ENCODE results near the gene DDIT4L.
"Not testable (repeated sequence)": the region's sequence is repeated elsewhere in the genome, so short reads cannot be mapped to it uniquely, and the experiment has no call there.

The DDIT4L gene

DNA sequence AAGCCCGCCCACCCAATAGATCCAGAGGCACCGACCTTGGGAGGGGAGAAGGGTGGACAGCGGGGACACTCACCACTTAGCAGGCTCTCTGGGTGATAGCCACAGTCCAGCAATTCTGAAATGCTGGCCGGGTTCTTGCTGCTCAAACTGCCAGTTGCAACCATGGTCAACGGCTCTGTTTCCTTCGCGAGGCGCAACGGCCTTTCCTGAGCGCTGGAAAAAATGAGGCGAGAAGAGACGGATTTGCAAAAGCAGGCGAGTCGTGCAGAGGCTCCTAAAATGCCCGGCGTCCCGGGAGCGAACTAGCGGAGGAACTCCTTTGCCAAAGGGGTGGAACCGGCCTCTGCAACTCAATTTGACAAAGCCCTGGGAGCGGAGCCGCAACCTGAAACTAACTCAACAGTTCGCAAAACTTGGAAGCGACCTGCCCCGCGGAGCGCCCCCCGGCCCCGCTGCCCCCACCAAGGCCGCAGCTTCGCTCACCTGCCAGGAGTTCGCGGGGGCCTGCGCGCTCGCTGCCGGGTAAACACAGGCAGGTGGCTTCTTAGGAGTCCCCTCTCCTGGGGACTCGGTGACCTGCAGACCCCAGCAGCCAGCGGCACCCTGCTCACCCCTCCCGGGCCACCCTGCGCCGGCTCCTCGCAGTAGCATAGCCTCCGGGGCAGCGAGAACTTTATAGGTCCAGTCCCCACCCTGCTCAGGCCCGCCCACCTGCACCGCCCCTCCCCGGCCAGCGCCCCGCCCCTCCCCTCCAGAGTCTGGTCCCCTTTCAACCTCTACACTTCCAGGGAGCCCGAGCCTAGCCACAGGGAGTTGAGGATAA, at the start of gene DDIT4L:
Gene DDIT4L (minus strand): TSS at position 649 of the 823 bp plus-strand sequence. CDS start 485 bp downstream, at position 164.
- DNase-seq (ENCODE audit: low spot score) = no peak

- DNase-seq (ENCODE audit: low spot score) = no peak
Observed at GRCh38 chr4:100240008-100240407, 49.7 kb upstream of the DDIT4L start.

DNA sequence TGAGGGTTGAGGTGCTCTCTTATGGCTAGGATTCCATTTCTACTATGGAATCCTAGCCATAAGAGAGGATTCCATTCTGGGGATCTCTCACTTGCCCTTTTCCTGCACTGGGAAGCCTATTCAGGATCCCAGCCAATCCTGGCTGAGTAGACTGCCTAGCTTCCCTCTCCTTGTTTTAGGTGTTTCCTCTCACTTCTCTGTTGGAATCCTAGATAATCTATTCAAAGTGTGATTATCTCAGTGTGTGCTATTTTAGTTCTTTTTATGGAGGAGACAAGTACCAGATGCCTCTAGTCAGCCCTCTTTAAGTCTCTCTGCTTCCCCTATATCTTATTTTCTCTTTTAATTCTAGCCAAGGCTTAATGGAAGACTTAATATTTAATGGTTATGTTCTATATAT, 34.5 kb upstream of the DDIT4L start:
- DNase-seq (ENCODE audit: low spot score) = no peak

GRCh38 chr4:100224160-100224559, 33.9 kb upstream of the DDIT4L start:
- DNase-seq (ENCODE audit: low spot score) = no peak

- DNase-seq (ENCODE audit: low spot score) = peak; percentile 70
Observed at GRCh38 chr4:100208964-100209363, 18.7 kb upstream of the DDIT4L start.

- no peak for DNase-seq (ENCODE audit: low spot score)
Observed at GRCh38 chr4:100208459-100208858, 18.2 kb upstream of the DDIT4L start.

DNA sequence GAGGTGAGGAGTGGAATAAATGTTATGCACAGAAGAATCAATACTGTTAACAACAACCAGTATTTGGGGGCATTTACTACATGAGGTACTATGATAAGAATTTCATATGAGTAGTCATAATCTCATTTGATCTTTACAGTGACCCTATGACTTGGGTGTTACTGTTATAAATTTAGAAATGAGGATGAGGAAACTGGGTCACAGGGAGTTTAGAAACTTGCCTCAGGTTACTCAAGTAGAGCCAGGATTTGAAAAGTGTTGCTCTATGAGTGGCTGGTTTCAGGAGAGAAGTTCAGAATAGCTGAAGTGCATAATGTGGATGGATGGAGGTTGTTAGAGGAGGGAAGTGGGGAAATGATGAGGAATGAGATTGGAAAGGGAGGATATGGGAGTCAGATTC, 16.6 kb upstream of the DDIT4L start:
- no peak for DNase-seq (ENCODE audit: low spot score)

GRCh38 chr4:100198061-100198460, 7.8 kb upstream of the DDIT4L start:
- DNase-seq (ENCODE audit: low spot score) = no peak

- not testable (repeated sequence) for DNase-seq (ENCODE audit: low spot score)
Observed at GRCh38 chr4:100196388-100197071, 6.3 kb upstream of the DDIT4L start.

DNA sequence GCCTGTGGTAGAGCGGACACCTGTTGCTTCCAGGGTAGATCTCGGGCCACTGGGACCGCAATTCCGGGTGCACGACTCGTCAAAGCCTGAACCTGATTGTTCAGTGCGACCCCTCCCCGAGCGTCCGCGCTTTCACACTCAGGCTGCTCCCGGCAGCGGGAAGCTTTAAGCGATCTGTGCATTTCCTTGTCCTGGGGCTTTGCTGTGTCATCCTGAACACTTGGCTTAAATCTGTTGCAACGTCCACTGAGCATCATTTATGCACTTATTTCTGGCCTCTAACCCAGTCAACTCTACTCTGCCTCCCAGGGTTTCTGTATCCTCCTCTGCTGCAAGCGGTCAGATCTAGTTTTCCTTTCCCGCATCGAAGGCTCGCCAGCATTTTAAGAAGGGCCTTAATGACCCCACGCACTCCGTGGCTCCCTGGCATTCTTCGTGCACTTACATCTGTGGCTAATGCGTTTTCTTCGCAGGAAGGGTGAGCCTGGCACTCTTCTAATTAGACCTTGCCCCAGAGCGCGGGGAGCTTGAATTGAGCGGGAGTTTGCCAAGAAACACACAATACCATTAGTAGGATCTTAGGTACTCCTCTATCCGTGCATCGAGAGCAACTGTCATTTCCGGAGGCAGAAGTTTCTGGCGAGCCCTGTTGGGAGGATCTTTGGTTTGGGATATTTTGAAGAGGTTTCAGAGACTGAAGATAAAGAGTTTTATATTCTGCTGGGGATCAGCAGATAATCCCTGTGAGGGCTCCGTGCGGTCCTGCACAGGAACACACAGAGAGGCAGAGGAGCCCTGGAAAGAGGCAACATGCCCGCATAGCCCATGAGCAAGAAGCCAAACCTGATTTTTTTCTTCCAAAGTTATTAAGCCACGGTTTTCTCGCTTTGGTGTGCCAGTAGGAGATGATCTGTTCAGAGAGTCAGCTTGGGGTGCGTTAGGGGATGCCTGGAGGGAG, 654 bp upstream of the DDIT4L start:
- no peak for DNase-seq (ENCODE audit: low spot score)

GRCh38 chr4:100188829-100189228, 1.4 kb downstream of the DDIT4L start:
- DNase-seq (ENCODE audit: low spot score) = peak; percentile 8

DNA sequence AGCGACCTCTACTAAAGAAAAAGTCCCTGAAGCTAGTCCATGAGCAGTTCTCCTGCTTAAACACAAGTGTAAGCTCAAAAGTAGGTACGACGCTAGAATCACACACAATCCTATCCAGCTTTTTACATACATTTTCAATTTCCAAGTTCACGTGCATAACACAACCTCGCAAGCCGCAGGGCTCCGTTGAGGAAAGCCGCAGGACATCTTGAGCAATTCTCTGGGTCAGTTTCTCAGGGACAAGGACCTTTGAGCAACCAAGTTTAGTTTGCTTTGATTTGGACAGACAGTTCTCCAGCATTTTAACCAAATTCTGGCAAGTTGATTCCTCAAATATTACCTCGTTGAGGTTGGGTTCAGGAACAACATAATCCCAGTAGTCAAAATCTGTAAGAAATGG, 2.5 kb downstream of the DDIT4L start:
- DNase-seq (ENCODE audit: low spot score) = no peak

DNA sequence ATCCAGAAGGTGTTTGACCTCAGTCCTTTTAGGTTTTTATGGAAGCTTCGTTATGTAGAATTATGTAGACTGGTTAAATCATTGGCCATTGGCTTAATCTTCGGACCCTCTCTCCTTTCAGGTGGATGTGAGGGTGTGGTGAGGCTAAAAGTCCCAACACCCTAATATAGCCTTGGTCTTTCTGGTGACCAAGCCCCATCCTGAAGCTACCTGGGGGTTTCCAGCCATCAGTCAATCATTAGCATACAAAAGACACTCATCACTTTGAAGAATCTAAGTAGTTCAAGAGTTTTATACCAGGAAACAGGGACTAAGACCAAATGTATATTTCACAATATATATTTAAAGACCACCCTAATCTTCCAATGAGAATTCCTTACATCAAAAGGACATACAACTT, 5.5 kb downstream of the DDIT4L start:
- DNase-seq (ENCODE audit: low spot score) = no peak

- no peak for DNase-seq (ENCODE audit: low spot score)
Observed at GRCh38 chr4:100177855-100178254, 12.4 kb downstream of the DDIT4L start.

DNA sequence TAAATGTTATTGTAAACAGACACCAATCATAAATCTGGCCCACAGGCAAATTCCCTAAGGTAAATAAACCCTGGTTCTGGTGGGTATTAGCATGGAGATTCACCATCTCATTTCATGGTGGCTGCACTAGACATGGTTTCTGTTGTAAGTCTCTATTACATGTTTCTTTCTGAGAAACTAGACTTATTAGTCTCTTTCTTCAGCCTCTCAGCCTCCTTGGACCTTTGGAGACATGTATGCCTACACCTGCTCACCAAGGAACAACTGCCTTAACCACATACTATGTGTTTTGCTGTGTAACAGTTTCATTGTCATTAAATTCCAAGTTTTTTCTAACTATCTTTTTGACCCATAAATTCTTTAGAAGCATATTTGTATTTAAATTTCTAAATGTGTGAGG, 13.1 kb downstream of the DDIT4L start:
- DNase-seq (ENCODE audit: low spot score) = no peak

- no peak for DNase-seq (ENCODE audit: low spot score)
Observed at GRCh38 chr4:100175858-100176257, 14.4 kb downstream of the DDIT4L start.

DNA sequence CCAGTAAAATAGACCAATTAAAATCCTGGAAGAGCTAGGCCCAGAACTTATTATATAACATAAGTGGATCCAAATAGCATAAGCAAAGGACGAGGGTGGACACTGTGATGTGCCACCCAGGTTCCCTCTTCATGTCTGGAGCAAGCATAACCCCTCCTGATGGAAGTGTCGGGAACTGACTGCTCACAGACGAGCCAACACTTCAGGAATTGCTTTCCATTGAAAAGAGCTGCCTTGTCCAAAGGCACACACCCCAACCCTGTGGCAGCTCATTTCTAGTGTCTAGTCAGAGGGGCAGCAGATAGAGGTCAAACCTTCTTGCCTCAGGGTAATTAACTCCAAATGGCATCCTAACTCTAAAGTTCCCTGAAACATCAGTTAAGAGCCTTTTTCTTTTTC, 15.3 kb downstream of the DDIT4L start:
- no peak for DNase-seq (ENCODE audit: low spot score)

- no peak for DNase-seq (ENCODE audit: low spot score)
Observed at GRCh38 chr4:100170986-100171385, 19.3 kb downstream of the DDIT4L start.

DNA sequence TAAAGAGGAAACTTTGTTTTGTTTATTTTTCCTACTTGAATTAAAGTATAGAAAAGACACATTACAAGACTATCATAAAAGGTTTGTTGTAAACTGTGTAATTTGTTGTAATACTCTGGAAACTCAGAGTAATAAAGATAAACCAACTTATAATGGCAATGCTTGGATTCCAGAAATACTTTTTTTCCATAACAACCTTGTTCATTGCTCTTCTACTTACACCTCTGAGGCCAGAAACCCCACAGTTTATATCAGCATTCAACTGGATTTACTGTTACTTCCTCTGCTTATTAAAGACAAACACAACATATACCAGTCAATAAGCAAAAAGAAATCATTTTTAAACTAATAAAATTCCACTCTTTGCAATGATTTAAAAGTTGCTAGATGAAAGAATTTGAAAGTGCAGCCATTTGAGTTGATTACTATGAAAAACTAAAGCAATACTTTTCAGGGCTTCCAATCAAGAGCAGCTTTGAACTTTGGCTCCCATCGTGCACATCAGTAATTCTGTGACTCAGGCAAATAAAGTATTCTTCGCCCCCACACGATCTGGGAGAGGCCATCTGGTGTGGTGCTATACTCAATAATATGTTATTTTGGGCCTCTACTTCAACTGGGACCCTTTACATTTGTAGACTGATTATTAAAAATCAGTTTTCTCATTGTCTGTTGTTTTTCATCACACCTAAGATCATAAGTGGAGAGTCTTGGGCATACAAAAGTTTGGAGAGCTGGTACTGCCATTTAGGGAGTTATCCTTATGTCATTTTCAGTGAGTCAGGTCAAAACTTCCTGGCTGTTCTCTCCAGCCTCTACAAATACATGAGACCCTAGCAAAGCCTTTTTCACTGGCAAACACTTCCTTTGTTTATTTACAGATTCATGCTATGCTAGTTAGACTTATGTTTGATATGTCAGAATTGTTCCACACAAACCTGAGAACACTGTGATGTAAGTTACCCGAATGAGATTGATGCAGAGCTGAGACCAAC, 20.5 kb downstream of the DDIT4L start:
- no peak for DNase-seq (ENCODE audit: low spot score)

DNA sequence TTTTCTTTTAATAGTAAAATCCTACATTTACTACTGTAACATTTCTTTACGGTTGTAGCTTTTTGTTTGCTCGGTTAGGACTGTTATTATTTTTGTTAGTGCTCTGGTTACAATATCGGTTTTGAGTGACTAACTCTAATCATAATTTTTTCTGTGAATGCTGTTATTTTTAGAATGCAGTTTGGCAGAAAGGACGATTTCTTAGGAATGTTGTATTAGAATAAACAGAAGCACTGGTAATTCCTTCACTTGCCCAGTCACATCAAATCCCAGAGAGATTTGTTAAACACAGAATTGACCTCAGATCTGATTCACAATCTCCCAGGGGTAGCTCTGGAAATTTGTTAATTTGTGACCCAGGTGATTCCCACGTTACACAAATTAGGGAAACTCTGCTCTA, 21.7 kb downstream of the DDIT4L start:
- DNase-seq (ENCODE audit: low spot score) = no peak
